MG63 (cell line): Measurements from ENCODE around the gene ZNF684. TPM values are rescaled to one million over a fixed set of nuclear protein-coding genes. Genes with fewer than 3 reads are reported as not detected.
"Not testable (repeated sequence)": the region's sequence is repeated elsewhere in the genome, so short reads cannot be mapped to it uniquely, and the experiment has no call there.

ENCODE experiments used
- DNase-seq: peaks from one replicate; pipeline ENCODE4 v3.0.0-alpha.2; 2020
- H3K27me3 ChIP-seq: fragments of 250-450 bp; sonication (Bioruptor Pico); 2 replicates; pipeline ENCODE4 v1.5.1; 2020; ENCODE audit warnings: mild to moderate bottlenecking, moderate library complexity
- H3K36me3 ChIP-seq: fragments of 250-450 bp; sonication (Bioruptor Pico); 2 replicates; pipeline ENCODE4 v1.5.1; 2020; ENCODE audit warnings: mild to moderate bottlenecking, moderate library complexity
- H3K4me3 ChIP-seq: fragments of 250-450 bp; sonication (Bioruptor Pico); 2 replicates; pipeline ENCODE4 v1.5.1; 2020; ENCODE audit warnings: mild to moderate bottlenecking, moderate library complexity
- H3K9me3 ChIP-seq: fragments of 250-450 bp; sonication (Bioruptor Pico); 2 replicates; pipeline ENCODE4 v1.5.1; 2020; ENCODE audit warnings: mild to moderate bottlenecking, moderate library complexity
- total RNA-seq: library from RNA; depleted of rRNA; stranded (reverse); fragments of >200 nt; shearing (Covaris generic); gene quantifications from 2 replicates; pipeline ENCODE4 v1.2.3, GENCODE V29; 2014; ENCODE audit warnings: low replicate concordance; rRNA removed

Gene ZNF684
- 0.74 and 2.3 TPM in 2 replicates for total RNA-seq

GRCh38 chr1:40531381-40532061 lies at the start of gene ZNF684:
TSS of gene ZNF684 (plus strand) at chr1:40531637. CDS start at chr1:40533167, 1,530 bp downstream.
- H3K27me3 ChIP-seq, result no peaks in the 10 kb centered on the region
- H3K4me3 ChIP-seq, result peak within 1 kb of the TSS; percentile 74
- DNase-seq, result peak; percentile 95
- no peaks in the 10 kb centered on the region; the same call in 1 of the 2 replicates for H3K9me3 ChIP-seq
- peaks cover 5% of the 10 kb centered on the region for H3K36me3 ChIP-seq

DNA sequence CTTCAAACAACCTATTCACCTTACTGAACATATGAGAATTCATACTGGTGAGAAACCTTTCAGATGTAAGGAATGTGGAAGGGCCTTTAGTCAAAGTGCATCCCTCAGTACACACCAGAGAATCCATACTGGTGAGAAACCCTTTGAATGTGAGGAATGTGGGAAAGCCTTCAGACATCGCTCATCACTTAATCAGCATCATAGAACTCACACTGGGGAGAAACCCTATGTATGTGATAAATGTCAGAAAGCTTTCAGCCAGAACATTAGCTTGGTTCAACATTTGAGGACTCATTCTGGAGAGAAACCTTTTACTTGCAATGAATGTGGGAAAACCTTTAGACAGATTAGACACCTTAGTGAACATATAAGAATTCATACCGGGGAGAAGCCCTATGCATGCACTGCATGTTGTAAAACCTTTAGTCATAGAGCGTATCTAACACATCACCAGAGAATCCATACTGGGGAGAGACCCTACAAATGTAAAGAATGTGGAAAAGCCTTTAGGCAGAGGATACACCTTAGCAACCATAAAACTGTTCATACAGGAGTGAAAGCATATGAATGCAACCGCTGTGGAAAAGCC lies 36.0 kb upstream of the ZNF684 start:
- DNase-seq, result no peak
- Histone ChIP-seq H3K9me3 (peaks cover 37% of the 10 kb centered on the region), H3K36me3 (peaks cover 49% of the 10 kb centered on the region), H3K4me3 (no peak overlapping the region), H3K27me3 (no peaks in the 10 kb centered on the region)

GRCh38 chr1:40502651-40503050 lies 28.8 kb upstream of the ZNF684 start:
- H3K36me3 ChIP-seq, H3K4me3 ChIP-seq, H3K27me3 ChIP-seq, DNase-seq: not testable (repeated sequence)
- H3K9me3 ChIP-seq, result peaks cover 23% of the 10 kb centered on the region

GRCh38 chr1:40507973-40508372 lies 23.5 kb upstream of the ZNF684 start:
- H3K27me3 ChIP-seq, result no peaks in the 10 kb centered on the region
- peaks cover 34% of the 10 kb centered on the region for H3K9me3 ChIP-seq
- DNase-seq, result no peak
- peaks cover 15% of the 10 kb centered on the region for H3K36me3 ChIP-seq
- peak overlapping the region; percentile 58 for H3K4me3 ChIP-seq

GRCh38 chr1:40508375-40509341 lies 22.8 kb upstream of the ZNF684 start, which contains the start of gene EXO5:
TSS of gene EXO5 (plus strand) at chr1:40508767. CDS start at chr1:40514545, 5,778 bp downstream.
- H3K4me3 ChIP-seq, result peak within 1 kb of the TSS; percentile 58
- DNase-seq, result peak; percentile 83
- peaks cover 15% of the 10 kb centered on the region for H3K36me3 ChIP-seq
- H3K27me3 ChIP-seq, result no peaks in the 10 kb centered on the region
- H3K9me3 ChIP-seq, result peaks cover 36% of the 10 kb centered on the region

- H3K27me3 ChIP-seq, result no peaks in the 10 kb centered on the region
- H3K36me3 ChIP-seq, result peaks cover 16% of the 10 kb centered on the region
- H3K4me3 ChIP-seq, result no peak overlapping the region
- DNase-seq, result no peak
- H3K9me3 ChIP-seq, result peaks cover 23% of the 10 kb centered on the region
Observed at GRCh38 chr1:40519517-40519916, 11.9 kb upstream of the ZNF684 start.

DNA sequence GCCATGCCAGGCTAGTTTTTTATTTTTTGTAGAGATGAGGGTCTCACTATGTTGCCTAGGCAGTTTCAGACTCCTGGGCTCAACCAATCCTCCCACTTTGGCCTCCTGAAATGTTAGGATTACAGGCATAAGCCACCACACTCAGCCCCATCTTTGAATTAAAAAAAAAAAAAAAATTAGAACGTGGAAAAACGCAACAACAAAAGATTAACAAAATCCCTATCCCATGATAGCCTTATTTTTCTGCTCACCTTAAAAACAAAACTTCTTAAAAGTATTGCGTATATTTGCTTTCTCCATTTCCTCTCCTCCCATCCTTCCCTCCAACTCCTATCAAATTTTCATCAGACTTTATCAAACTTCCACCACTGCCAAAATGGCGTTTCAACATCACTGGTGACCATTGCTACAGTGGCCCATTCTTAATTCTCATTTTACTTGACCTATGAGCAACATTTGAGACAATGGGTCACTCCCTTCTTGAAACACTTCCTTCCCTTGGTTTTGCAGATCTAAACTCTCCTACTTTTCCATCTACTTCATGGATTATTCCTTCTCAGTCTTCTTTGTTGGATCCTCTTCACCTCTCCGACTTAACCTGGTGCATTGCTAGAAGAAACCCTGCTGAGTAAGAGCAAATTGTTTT lies 579 bp upstream of the ZNF684 start:
- Histone ChIP-seq H3K36me3 (peaks cover 4% of the 10 kb centered on the region), H3K4me3 (peak overlapping the region; percentile 74), H3K27me3 (no peaks in the 10 kb centered on the region), H3K9me3 (peaks cover 3% of the 10 kb centered on the region)
- DNase-seq, result no peak

DNA sequence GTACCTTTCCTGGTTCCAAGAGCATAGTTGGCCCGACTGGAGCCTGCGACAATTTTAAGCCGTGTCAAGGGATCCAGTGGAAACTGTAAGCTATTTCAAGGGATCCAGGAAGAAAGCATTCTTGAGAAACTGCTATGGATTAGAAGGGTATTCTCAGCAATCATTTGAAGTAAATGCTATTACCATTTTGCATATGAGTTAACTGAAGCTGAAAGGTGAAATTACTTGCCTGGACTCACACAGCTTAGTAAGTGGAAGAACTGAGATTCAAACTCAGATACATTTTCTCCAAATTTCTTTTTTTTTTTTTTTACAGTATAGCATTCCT lies 589 bp downstream of the ZNF684 start:
- H3K36me3 ChIP-seq, result peaks cover 7% of the 10 kb centered on the region
- DNase-seq, result no peak
- H3K27me3 ChIP-seq, result no peaks in the 10 kb centered on the region
- H3K9me3 ChIP-seq, result no peaks in the 10 kb centered on the region
- H3K4me3 ChIP-seq, result peak overlapping the region; percentile 74

DNA sequence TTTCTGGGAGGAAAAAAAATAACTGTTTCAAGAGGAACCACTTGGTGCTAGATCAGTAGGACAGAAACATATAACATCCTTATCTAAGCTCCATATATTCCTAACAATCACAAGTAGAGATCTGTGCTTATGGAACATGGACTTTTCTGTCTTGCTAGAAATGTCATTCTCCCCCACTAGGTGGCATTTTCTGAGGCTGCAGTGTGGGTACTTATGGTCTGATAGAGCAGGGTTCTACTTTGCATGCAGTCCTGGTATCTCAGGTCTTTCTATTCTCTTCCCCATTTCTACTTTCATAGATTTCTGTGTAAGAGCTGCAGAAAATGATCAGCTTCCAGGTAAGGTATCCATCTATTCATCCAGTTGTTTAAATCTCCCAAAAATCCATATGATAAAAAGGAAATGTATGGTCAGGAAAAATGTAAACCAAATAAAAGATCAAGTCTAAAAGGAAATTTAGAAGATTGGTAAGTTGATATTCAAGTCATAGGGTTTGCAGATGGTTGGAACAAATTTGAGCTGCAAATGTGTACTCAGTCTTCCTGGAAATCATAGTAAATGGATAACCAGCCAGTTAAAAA lies 1.5 kb downstream of the ZNF684 start:
- Histone ChIP-seq H3K4me3 (no peak overlapping the region), H3K9me3 (no peaks in the 10 kb centered on the region), H3K36me3 (peaks cover 8% of the 10 kb centered on the region), H3K27me3 (no peaks in the 10 kb centered on the region)
- DNase-seq, result peak; percentile 14

DNA sequence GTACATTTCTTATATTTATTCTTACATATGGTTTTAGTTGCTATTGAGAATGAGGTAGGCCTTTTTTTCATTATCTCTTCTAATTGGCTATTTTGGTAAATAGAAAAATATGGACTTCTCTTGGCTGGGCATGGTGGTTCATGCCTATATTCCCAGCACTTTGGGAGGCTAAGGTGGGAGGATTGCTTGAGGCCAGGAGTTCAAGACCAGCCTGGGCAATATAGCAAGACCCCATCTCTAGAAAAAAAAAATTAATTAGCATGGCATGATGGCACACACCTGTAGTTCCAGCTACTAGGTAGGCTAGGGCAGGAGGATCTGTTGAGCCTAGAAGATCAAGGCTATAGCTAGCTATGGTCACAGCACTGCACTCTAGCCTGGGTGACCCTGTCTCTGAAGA lies 3.2 kb downstream of the ZNF684 start:
- Histone ChIP-seq H3K36me3 (peaks cover 8% of the 10 kb centered on the region), H3K27me3 (no peaks in the 10 kb centered on the region), H3K4me3 (no peak overlapping the region), H3K9me3 (no peaks in the 10 kb centered on the region)
- DNase-seq, result no peak

DNA sequence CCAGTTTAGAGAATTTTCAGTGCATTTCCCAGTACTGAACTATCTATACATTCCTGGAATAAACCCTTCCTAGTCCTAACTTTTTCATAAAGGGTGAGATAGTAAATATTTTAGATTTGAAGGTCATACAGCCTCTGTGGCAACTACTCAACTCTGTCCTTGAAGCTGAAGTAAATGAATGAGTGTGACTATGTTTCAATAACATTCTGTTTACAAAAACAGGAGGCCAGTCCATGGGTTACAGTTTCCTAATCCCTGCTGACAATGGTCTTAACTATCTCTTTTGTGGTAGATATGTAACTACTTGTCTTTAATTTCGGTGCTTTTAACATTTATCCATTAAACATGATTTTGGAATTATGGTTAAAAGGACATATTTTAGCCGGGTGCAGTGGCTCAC lies 4.3 kb downstream of the ZNF684 start:
- Histone ChIP-seq H3K4me3 (no peak overlapping the region), H3K9me3 (no peaks in the 10 kb centered on the region), H3K36me3 (peaks cover 8% of the 10 kb centered on the region), H3K27me3 (no peaks in the 10 kb centered on the region)
- DNase-seq, result no peak

DNA sequence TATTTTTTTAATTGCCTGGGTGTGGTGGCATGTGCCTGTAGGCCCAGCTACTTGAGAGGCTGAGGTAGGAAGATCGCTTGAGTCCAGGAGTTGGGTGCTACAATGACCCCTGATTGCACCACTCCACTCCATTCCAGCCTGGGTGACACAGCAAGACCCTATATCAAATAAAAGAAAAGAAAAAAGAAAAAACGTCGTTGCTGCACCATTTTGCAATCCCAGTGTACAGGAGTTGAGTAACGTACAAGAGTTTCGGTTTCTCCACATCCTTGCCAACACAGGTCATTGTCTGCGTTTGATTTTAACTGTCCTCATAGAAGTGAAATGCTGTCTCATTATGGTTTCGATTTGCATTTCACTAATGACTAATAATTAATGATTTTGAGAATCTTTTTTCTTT lies 7.9 kb downstream of the ZNF684 start:
- Histone ChIP-seq H3K9me3 (no peaks in the 10 kb centered on the region), H3K4me3 (no peak overlapping the region), H3K27me3 (no peaks in the 10 kb centered on the region), H3K36me3 (peaks cover 21% of the 10 kb centered on the region)
- no peak for DNase-seq

- H3K9me3 ChIP-seq, result peaks cover 8% of the 10 kb centered on the region; the same call in 1 of the 2 replicates
- H3K36me3 ChIP-seq, result peaks cover 31% of the 10 kb centered on the region
- no peaks in the 10 kb centered on the region for H3K27me3 ChIP-seq
- H3K4me3 ChIP-seq, result no peak overlapping the region
- DNase-seq, result no peak
Observed at GRCh38 chr1:40546957-40547356, 15.5 kb downstream of the ZNF684 start.

DNA sequence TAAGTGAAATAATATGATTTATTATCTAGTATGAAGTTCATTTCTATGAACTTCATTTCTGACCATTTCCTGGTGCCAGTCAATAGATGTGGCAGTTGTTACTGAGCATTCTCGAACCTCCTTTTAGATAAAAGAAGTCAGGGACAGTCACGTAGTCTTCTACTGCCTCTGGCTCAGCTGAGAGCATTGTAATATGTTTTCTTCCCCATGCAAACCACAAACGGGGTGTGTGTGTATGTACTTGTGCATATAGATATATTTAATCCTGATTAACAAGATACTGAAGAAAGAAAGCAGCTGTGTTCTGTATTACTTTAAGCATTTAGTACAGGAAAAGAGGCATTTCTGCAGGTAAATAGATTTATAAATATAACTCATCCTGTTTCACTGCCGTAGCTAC lies 21.6 kb downstream of the ZNF684 start:
- no peak overlapping the region for H3K4me3 ChIP-seq
- H3K36me3 ChIP-seq, result no peaks in the 10 kb centered on the region
- DNase-seq, result no peak
- no peaks in the 10 kb centered on the region for H3K27me3 ChIP-seq
- H3K9me3 ChIP-seq, result no peaks in the 10 kb centered on the region

DNA sequence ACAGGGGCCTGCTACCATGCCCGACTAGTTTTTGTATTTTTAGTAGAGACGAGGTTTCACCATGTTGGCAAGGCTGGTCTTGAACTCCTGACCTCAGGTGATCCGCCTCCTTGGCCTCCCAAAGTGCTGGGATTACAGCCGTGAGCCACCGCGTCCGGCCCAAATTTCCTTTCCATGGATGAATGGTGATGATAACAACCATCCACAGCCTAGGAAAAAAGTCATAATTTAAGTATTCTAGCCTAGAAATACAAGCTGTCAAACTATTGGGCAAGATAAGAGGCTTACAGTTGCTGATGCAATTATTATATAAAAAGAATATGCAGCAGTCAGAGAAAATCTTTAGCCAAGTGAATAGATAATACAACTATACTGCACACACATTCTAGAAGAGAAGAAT lies 23.4 kb downstream of the ZNF684 start:
- H3K36me3 ChIP-seq, H3K4me3 ChIP-seq, H3K27me3 ChIP-seq, H3K9me3 ChIP-seq, DNase-seq: not testable (repeated sequence)

- H3K4me3 ChIP-seq, result no peak overlapping the region
Observed at GRCh38 chr1:40556121-40556520, 24.7 kb downstream of the ZNF684 start.

More at GRCh38 chr1:40556121-40556520, 24.7 kb downstream of the ZNF684 start:
- Histone ChIP-seq H3K27me3 (no peaks in the 10 kb centered on the region), H3K36me3 (no peaks in the 10 kb centered on the region), H3K9me3 (no peaks in the 10 kb centered on the region)
- DNase-seq, result no peak
